ENCODE measurements around the gene VEPH1.

DNA sequence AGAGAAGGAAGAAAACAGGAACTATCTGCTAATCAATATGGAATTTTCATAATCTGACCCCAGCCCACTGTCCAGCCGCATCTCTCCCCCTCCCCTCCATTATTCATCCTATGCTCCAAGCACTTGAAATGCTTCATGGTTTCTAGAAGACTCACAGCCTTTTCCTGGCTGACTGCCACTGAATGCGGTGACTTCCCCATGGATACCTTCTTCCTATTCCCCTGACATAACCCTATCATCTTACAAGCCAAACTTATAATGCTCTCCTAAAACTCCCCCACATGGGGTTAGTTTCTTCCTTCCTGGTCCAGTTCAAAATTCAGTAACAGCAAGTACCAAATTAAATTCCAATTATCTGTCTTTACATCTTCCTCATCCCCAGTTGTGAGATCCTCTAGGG lies 97.8 kb downstream of the VEPH1 start:
- TF ChIP-seq POLR2AphosphoS5 (IDR thresholded peaks at IDR 0.05; ENCODE audit: low read depth, low read length) (no peak), CTCF (IDR thresholded peaks at IDR 0.05) (no peak), SIN3A (IDR thresholded peaks at IDR 0.05; ENCODE audit: borderline replicate concordance, insufficient read depth, low read depth, low read length) (no peak)
